Upper lobe of left lung (tissue), 4 donors: ENCODE measurements around the gene TIMP2.

Source experiments
- EP300 ChIP-seq, 4 donors: sonication (generic); formaldehyde crosslinking; IDR thresholded peaks; one replicate each; pipeline ENCODE4 v1.5.1; 2017; ENCODE audit warnings: antibody characterized with exemption in 4 of 4, control low read depth in 2 of 4
- POLR2AphosphoS5 ChIP-seq, 2 donors: sonication (generic); formaldehyde crosslinking; IDR thresholded peaks; one replicate each; pipeline ENCODE4 v1.5.1; 2017; ENCODE audit warnings: antibody characterized with exemption in 2 of 2

DNA sequence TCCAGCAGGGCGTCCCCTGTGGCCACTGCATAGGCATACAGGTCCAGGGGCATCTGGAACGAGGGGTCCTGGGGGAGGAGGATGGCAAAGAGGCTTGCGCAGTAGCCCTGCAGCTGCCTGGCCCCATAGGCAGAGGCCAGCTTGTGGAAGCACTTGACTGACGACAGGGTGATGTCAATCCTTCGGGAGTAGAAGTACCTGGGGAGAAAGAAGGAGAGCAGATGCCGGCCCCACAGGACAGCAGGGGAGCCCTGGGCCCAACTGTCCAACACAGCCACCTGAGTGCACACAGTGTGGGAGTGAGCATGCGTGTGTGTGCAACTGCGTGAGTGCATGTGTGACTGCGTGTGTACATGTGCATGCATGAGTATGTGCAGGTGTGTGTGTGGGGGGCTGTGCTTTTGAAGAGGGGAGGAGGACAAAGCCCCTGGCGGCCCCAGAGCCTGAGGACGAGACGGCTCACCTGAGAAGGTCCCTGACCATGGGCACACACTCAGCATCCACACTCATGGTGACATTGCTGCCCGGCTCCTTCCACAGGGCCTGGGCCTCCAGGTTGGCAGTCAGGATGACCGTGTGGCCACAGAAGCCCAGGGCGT is 47.4 kb upstream of the TIMP2 start:
- TF ChIP-seq POLR2AphosphoS5 (IDR thresholded peaks at IDR 0.05) (no peak), EP300 (IDR thresholded peaks at IDR 0.05) (no peak)
